ENCODE measurements around the gene FAM13A.

GRCh38 chr4:89006307-89006706, 50.7 kb downstream of the FAM13A start:
- TF ChIP-seq CTCF (IDR thresholded peaks at IDR 0.05) (no peak), ZFX (IDR thresholded peaks at IDR 0.05; ENCODE audit: borderline replicate concordance) (no peak)
